ENCODE results near the gene TNP2. TPM values are rescaled to one million over a fixed set of nuclear protein-coding genes. Genes with fewer than 3 reads are reported as not detected.

Gene TNP2
- total RNA-seq, 1 donor from 2014 or later, result not detected

GRCh38 chr16:11245988-11246387, 23.1 kb downstream of the TNP2 start:
- intact Hi-C loops (cut with DNase I), result no loop called here
- no peaks in the 10 kb centered on the region for H3K4me1 ChIP-seq
- no peak overlapping the region for H3K27ac ChIP-seq
- no peaks in the 10 kb centered on the region for H3K27me3 ChIP-seq
- no peak overlapping the region for H3K4me3 ChIP-seq
- TF ChIP-seq CTCF (IDR thresholded peaks at IDR 0.05), result no peak
- TF ChIP-seq POLR2A (IDR thresholded peaks at IDR 0.05), result no peak
- no peak for TF ChIP-seq POLR2AphosphoS5 (IDR thresholded peaks at IDR 0.05; ENCODE audit: insufficient read depth in 1 of 2, low read depth in 1 of 2)
- H3K36me3 ChIP-seq, result no peaks in the 10 kb centered on the region
- DNase-seq (ENCODE audit: extremely low spot score in 2 of 2), result no peak
- no peaks in the 10 kb centered on the region for H3K9me3 ChIP-seq

GRCh38 chr16:11245222-11245737, 23.8 kb downstream of the TNP2 start:
- intact Hi-C loops (cut with DNase I), result no loop called here
- Histone ChIP-seq H3K36me3 (no peaks in the 10 kb centered on the region), H3K27me3 (no peaks in the 10 kb centered on the region), H3K9me3 (no peaks in the 10 kb centered on the region), H3K4me3 (no peak overlapping the region), H3K4me1 (no peaks in the 10 kb centered on the region), H3K27ac (no peak overlapping the region)
- no peak for TF ChIP-seq POLR2A (IDR thresholded peaks at IDR 0.05)
- no peak for TF ChIP-seq CTCF (IDR thresholded peaks at IDR 0.05)
- TF ChIP-seq POLR2AphosphoS5 (IDR thresholded peaks at IDR 0.05; ENCODE audit: insufficient read depth in 1 of 2, low read depth in 1 of 2), result no peak
- no peak for DNase-seq (ENCODE audit: extremely low spot score in 2 of 2)

- no peak overlapping the region for H3K4me3 ChIP-seq
- no peaks in the 10 kb centered on the region for H3K27me3 ChIP-seq
- no peak for TF ChIP-seq POLR2A (IDR thresholded peaks at IDR 0.05)
- no peak for TF ChIP-seq POLR2AphosphoS5 (IDR thresholded peaks at IDR 0.05; ENCODE audit: insufficient read depth in 1 of 2, low read depth in 1 of 2)
- H3K27ac ChIP-seq, result no peak overlapping the region
- H3K4me1 ChIP-seq, result no peaks in the 10 kb centered on the region
- no peaks in the 10 kb centered on the region for H3K36me3 ChIP-seq
- intact Hi-C loops (cut with DNase I), result no loop called here
- H3K9me3 ChIP-seq, result no peaks in the 10 kb centered on the region
- no peak for DNase-seq (ENCODE audit: extremely low spot score in 2 of 2)
Observed at GRCh38 chr16:11242658-11243057, 26.5 kb downstream of the TNP2 start.

GRCh38 chr16:11241480-11242204, 27.5 kb downstream of the TNP2 start:
- no peaks in the 10 kb centered on the region for H3K4me1 ChIP-seq
- TF ChIP-seq POLR2A (IDR thresholded peaks at IDR 0.05), result no peak
- no peak for TF ChIP-seq CTCF (IDR thresholded peaks at IDR 0.05)
- no peak for TF ChIP-seq POLR2AphosphoS5 (IDR thresholded peaks at IDR 0.05; ENCODE audit: insufficient read depth in 1 of 2, low read depth in 1 of 2)
- no peaks in the 10 kb centered on the region for H3K27me3 ChIP-seq
- no peaks in the 10 kb centered on the region for H3K9me3 ChIP-seq
- DNase-seq (ENCODE audit: extremely low spot score in 2 of 2), result no peak
- intact Hi-C loops (cut with DNase I), result no loop called here
- no peak overlapping the region for H3K27ac ChIP-seq
- H3K36me3 ChIP-seq, result no peaks in the 10 kb centered on the region
- no peak overlapping the region for H3K4me3 ChIP-seq

- Histone ChIP-seq H3K9me3 (no peaks in the 10 kb centered on the region), H3K27ac (no peak overlapping the region), H3K36me3 (no peaks in the 10 kb centered on the region), H3K4me3 (no peak overlapping the region), H3K4me1 (no peaks in the 10 kb centered on the region), H3K27me3 (no peaks in the 10 kb centered on the region)
- intact Hi-C loops (cut with DNase I), result no loop called here
- no peak for TF ChIP-seq CTCF (IDR thresholded peaks at IDR 0.05)
- TF ChIP-seq POLR2AphosphoS5 (IDR thresholded peaks at IDR 0.05; ENCODE audit: insufficient read depth in 1 of 2, low read depth in 1 of 2), result no peak
- TF ChIP-seq POLR2A (IDR thresholded peaks at IDR 0.05), result no peak
- DNase-seq (ENCODE audit: extremely low spot score in 2 of 2), result no peak
Observed at GRCh38 chr16:11240636-11241473, 28.3 kb downstream of the TNP2 start.
